ENCODE measurements around the gene SSX4B.
"Not testable (repeated sequence)": the region's sequence is repeated elsewhere in the genome, so short reads cannot be mapped to it uniquely, and the experiment has no call there.

The SSX4B gene

GRCh38 chrX:48411860-48412259, at the start of gene SSX4B:
TSS of gene SSX4B (minus strand) at chrX:48411960. CDS start at chrX:48411372, 588 bp downstream.
- DNase-seq (ENCODE audit: low spot score); in situ Hi-C loops (cut with MboI; ENCODE audit: low sequenced_read_pairs, unreplicated experiment): not testable (repeated sequence)

- in situ Hi-C loops (cut with MboI; ENCODE audit: low sequenced_read_pairs, unreplicated experiment) = loop anchor here (25.0 kb wide), 1 partner anchor 373 kb away; no protein-coding TSS in a partner anchor
- peak; percentile 10 for DNase-seq (ENCODE audit: low spot score)
- TF ChIP-seq CTCF (IDR thresholded peaks at IDR 0.05; ENCODE audit: borderline replicate concordance, control extremely low read depth, extremely low read depth, insufficient read depth, missing control alignments) = no peak
Measured at GRCh38 chrX:48460606-48461005, 48.8 kb upstream of the SSX4B start.

GRCh38 chrX:48460031-48460430, 48.3 kb upstream of the SSX4B start:
- no peak for DNase-seq (ENCODE audit: low spot score)
- TF ChIP-seq CTCF (IDR thresholded peaks at IDR 0.05; ENCODE audit: borderline replicate concordance, control extremely low read depth, extremely low read depth, insufficient read depth, missing control alignments) = no peak
- in situ Hi-C loops (cut with MboI; ENCODE audit: low sequenced_read_pairs, unreplicated experiment) = loop anchor here (25.0 kb wide), 1 partner anchor 373 kb away; no protein-coding TSS in a partner anchor

- in situ Hi-C loops (cut with MboI; ENCODE audit: low sequenced_read_pairs, unreplicated experiment) = loop anchor here (25.0 kb wide), 1 partner anchor 372 kb away; no protein-coding TSS in a partner anchor
- TF ChIP-seq CTCF (IDR thresholded peaks at IDR 0.05; ENCODE audit: borderline replicate concordance, control extremely low read depth, extremely low read depth, insufficient read depth, missing control alignments) = no peak
- peak; percentile 3 for DNase-seq (ENCODE audit: low spot score)
Measured at GRCh38 chrX:48459483-48459882, 47.7 kb upstream of the SSX4B start.

GRCh38 chrX:48458711-48459110, 47.0 kb upstream of the SSX4B start:
- DNase-seq (ENCODE audit: low spot score) = peak; percentile 6
- no peak for TF ChIP-seq CTCF (IDR thresholded peaks at IDR 0.05; ENCODE audit: borderline replicate concordance, control extremely low read depth, extremely low read depth, insufficient read depth, missing control alignments)
- in situ Hi-C loops (cut with MboI; ENCODE audit: low sequenced_read_pairs, unreplicated experiment) = loop anchor here (25.0 kb wide), 1 partner anchor 371 kb away; no protein-coding TSS in a partner anchor

GRCh38 chrX:48456628-48457331, 45.0 kb upstream of the SSX4B start:
- no peak for TF ChIP-seq CTCF (IDR thresholded peaks at IDR 0.05; ENCODE audit: borderline replicate concordance, control extremely low read depth, extremely low read depth, insufficient read depth, missing control alignments)
- in situ Hi-C loops (cut with MboI; ENCODE audit: low sequenced_read_pairs, unreplicated experiment) = loop anchor here (25.0 kb wide), 1 partner anchor 369 kb away; no protein-coding TSS in a partner anchor
- no peak for DNase-seq (ENCODE audit: low spot score)

- DNase-seq (ENCODE audit: low spot score) = no peak
- in situ Hi-C loops (cut with MboI; ENCODE audit: low sequenced_read_pairs, unreplicated experiment) = loop anchor here (25.0 kb wide), 1 partner anchor 364 kb away; no protein-coding TSS in a partner anchor
- no peak for TF ChIP-seq CTCF (IDR thresholded peaks at IDR 0.05; ENCODE audit: borderline replicate concordance, control extremely low read depth, extremely low read depth, insufficient read depth, missing control alignments)
Measured at GRCh38 chrX:48451708-48452107, 39.9 kb upstream of the SSX4B start.
